Measurements from ENCODE around the gene CDC42EP2.

- no peak for TF ChIP-seq CTCF (IDR thresholded peaks at IDR 0.05)
- no peak for TF ChIP-seq HOXA7 (CRISPR knock-in tag; IDR thresholded peaks at IDR 0.05)
- no peak for TF ChIP-seq ZFP36 (IDR thresholded peaks at IDR 0.05; ENCODE audit: borderline replicate concordance, partially characterized antibody)
- no peak for TF ChIP-seq POLR2A (IDR thresholded peaks at IDR 0.05; ENCODE audit: low read length)
- no peak for TF ChIP-seq MAZ (IDR thresholded peaks at IDR 0.05; ENCODE audit: borderline replicate concordance, low read depth, low read length)
- TF ChIP-seq USF2 (IDR thresholded peaks at IDR 0.05): no peak
- TF ChIP-seq REST (IDR thresholded peaks at IDR 0.05): no peak
- no peak for TF ChIP-seq RAD21 (conservative IDR thresholded peaks at IDR 0.05 in 1 of 2, IDR thresholded peaks at IDR 0.05 in 1 of 2)
- no peak for TF ChIP-seq PHF8 (IDR thresholded peaks at IDR 0.05; ENCODE audit: borderline replicate concordance, low read depth)
- TF ChIP-seq NR3C1 (IDR thresholded peaks at IDR 0.05): no peak
- no peak for TF ChIP-seq NFE2L2 (conservative IDR thresholded peaks at IDR 0.05; ENCODE audit: low read length)
- no peak for TF ChIP-seq CEBPB (IDR thresholded peaks at IDR 0.05)
- TF ChIP-seq JUN (IDR thresholded peaks at IDR 0.05): no peak
Observed at GRCh38 chr11:65341856-65342255, 27.2 kb downstream of the CDC42EP2 start.

Data from A549 (cell line).